Keratinocyte (primary cell): ENCODE data around the gene POU3F1. TPM values are rescaled to one million over a fixed set of nuclear protein-coding genes. Genes with fewer than 3 reads are reported as not detected.

Experiments
- DNase-seq: peaks from one replicate; pipeline ENCODE4 v3.0.0-alpha.2; 2011; ENCODE audit warnings: low read depth, missing footprints, low spot score
- FAIRE-seq: peaks from 2 replicates; lab custom pipeline; 2011; peaks lifted over from hg19 to GRCh38; lab: Jason Lieb, UNC
- H2AFZ ChIP-seq: 2 replicates; pipeline ENCODE4 v1.6.0; 2012; ENCODE audit warnings: low read length, control low read depth, inconsistent platforms; ENCODE audit not compliant: control insufficient read depth
- H3K27ac ChIP-seq: 2 replicates; pipeline ENCODE4 v1.5.1; 2011; ENCODE audit warnings: low read length; ENCODE audit not compliant: control insufficient read depth, insufficient read depth
- H3K27me3 ChIP-seq: 3 replicates; pipeline ENCODE4 v1.6.0; 2011; ENCODE audit warnings: low read length; ENCODE audit not compliant: control insufficient read depth, insufficient read depth; ENCODE audit errors: extremely low read depth
- H3K36me3 ChIP-seq, 2 experiments: 2 replicates in 1 of 2; 3 replicates in 1 of 2; pipeline ENCODE4 v1.5.1; 2011; ENCODE audit warnings: low read length in 2 of 2, mild to moderate bottlenecking in 1 of 2; ENCODE audit not compliant: control insufficient read depth in 2 of 2, insufficient read depth in 2 of 2; ENCODE audit errors: extremely low read depth in 1 of 2
- H3K4me1 ChIP-seq: 3 replicates; pipeline ENCODE4 v1.5.1; 2011; ENCODE audit warnings: low read length; ENCODE audit not compliant: control insufficient read depth, insufficient read depth; ENCODE audit errors: extremely low read depth
- H3K4me2 ChIP-seq: 3 replicates; pipeline ENCODE4 v1.6.0; 2011; ENCODE audit warnings: low read depth, low read length; ENCODE audit not compliant: control insufficient read depth, insufficient read depth; ENCODE audit errors: extremely low read depth
- H3K4me3 ChIP-seq, 3 experiments: fragments of 200-600 bp in 1 of 3; sonication (generic) in 1 of 3; 2 replicates in 2 of 3; 3 replicates in 1 of 3; pipeline ENCODE4 v1.5.1; 2011 to 2016; ENCODE audit warnings: low read length in 3 of 3, mild to moderate bottlenecking in 3 of 3, control low read depth in 2 of 3, inconsistent platforms in 1 of 3, low read depth in 1 of 3, mixed read lengths in 1 of 3, mixed run types in 1 of 3, moderate library complexity in 1 of 3; ENCODE audit not compliant: control insufficient read depth in 2 of 3, insufficient read depth in 2 of 3; ENCODE audit errors: extremely low read depth in 1 of 3
- H3K79me2 ChIP-seq: 2 replicates; pipeline ENCODE4 v1.6.0; 2012; ENCODE audit warnings: low read length; ENCODE audit not compliant: control insufficient read depth, insufficient read depth
- H3K9ac ChIP-seq: 3 replicates; pipeline ENCODE4 v1.6.0; 2011; ENCODE audit warnings: low read length; ENCODE audit not compliant: control insufficient read depth, insufficient read depth; ENCODE audit errors: extremely low read depth
- H3K9me1 ChIP-seq: 3 replicates; pipeline ENCODE4 v1.6.0; 2011; ENCODE audit warnings: low read length; ENCODE audit not compliant: control insufficient read depth, insufficient read depth; ENCODE audit errors: extremely low read depth
- H3K9me3 ChIP-seq: 2 replicates; pipeline ENCODE4 v1.5.1; 2012; ENCODE audit warnings: low read depth, low read length; ENCODE audit not compliant: control insufficient read depth
- H4K20me1 ChIP-seq: 3 replicates; pipeline ENCODE4 v1.6.0; 2011; ENCODE audit warnings: low read length; ENCODE audit not compliant: control insufficient read depth, insufficient read depth; ENCODE audit errors: extremely low read depth
- EZH2 ChIP-seq: IDR thresholded peaks from one replicate; pipeline ENCODE4 v1.6.1; 2012; ENCODE audit warnings: inconsistent platforms, mild to moderate bottlenecking, low read length, moderate library complexity
- dilution Hi-C: fragments of 300-500 bp; cut with MboI; formaldehyde crosslinking; loops from one replicate; pipeline ENCODE4 v1.7.0; 2020; ENCODE audit warnings: low sequenced_read_pairs; ENCODE audit not compliant: extremely low pct_ligation_motif_present
- polyA plus RNA-seq, 5 experiments: library from polyadenylated mRNA; depleted of rRNA in 3 of 5; stranded (reverse) in 3 of 5; stranded (forward) in 1 of 5; unstranded in 1 of 5; fragments of >200 nt; gene quantifications; 1 replicate in 1 of 5; 2 replicates in 3 of 5; 3 replicates in 1 of 5; pipeline versions ENCODE4 v1.2.1 to v1.2.3, GENCODE V29; 2011 to 2012; ENCODE audit warnings: missing spikeins in 2 of 5, low read depth in 1 of 5, low replicate concordance in 1 of 5
- TF ChIP-seq, protein P1 (sequence below), 3 experiments: IDR thresholded peaks in 1 of 3; conservative IDR thresholded peaks in 1 of 3; optimal IDR thresholded peaks in 1 of 3; 2 replicates in 2 of 3; 3 replicates in 1 of 3; pipeline versions ENCODE3 to v1.5.1; 2011; ENCODE audit warnings: low read length in 3 of 3, mild to moderate bottlenecking in 3 of 3, moderate library complexity in 2 of 3, control low read depth in 1 of 3, inconsistent platforms in 1 of 3; ENCODE audit not compliant: insufficient read depth in 2 of 3; ENCODE audit errors: extremely low read depth in 1 of 3

The POU3F1 gene
- polyA plus RNA-seq, 1 donor (not counting 4 experiments of a cell fraction or from before 2014, with no cell fraction given), result 0.59 TPM

DNA sequence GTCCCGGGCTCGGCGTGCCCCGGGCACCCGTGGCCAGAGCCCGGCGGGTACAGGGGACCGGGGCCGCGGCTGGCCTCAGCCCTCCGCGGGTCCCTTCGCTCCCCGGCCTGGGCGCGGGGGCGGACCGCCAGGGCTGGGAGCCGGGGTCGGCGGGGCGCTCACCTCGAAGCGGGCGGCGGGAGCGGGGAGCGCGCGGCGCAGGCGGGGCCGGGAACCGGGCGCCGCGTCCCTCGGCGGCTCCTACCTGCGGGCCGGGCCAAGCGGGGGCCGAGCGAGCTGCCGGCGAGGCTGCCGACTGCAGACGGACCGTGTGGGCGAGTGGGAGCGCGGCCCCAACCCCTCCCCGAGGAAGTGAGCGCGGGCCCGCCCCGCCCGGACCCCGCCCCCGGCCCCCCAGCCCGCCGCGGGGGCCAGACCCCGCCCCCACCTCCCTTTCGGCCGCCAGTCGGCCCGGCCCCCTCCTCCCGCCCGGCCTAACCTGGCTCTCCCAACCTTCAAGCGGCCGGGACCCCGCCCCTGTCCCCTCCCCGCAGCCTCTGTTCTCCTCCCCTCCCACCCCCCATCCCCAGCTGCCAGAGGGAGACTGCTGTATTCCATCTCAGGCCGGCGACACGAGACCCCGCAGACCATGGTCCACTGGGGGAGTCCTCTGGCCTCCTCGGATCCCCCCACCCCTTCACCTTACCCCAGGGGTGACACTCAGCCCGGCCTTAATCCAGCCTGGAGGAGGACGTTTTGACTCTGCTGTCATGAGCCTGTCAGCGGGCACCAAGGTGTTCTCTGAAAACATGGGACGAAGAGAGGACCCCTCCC, 41.2 kb downstream of the POU3F1 start, which contains the start of gene FHL3:
Gene FHL3, minus strand, starts transcription at position 320 of the 813 bp plus-strand sequence. CDS start 6,102 bp downstream, outside the sequence.
- FAIRE-seq, result no peak
- Histone ChIP-seq H3K79me2 (peaks cover 41% of the 10 kb centered on the region), H4K20me1 (no peaks in the 10 kb centered on the region), H3K27ac (peak within 1 kb of the TSS; percentile 82), H3K4me2 (peak within 1 kb of the TSS; percentile 99), H2AFZ (peak within 1 kb of the TSS; percentile 30), H3K9me3 (no peaks in the 10 kb centered on the region), H3K4me1 (peaks cover 36% of the 10 kb centered on the region), H3K27me3 (no peaks in the 10 kb centered on the region), H3K9ac (peak within 1 kb of the TSS; percentile 88), H3K9me1 (peaks cover 3% of the 10 kb centered on the region), H3K4me3 (peak within 1 kb of the TSS; percentile 66 to 91 (median 90)), H3K36me3 (peaks cover 0 to 5% of the 10 kb centered on the region in 2 experiments)
- dilution Hi-C loops, result no loop called here
- no peak for TF ChIP-seq EZH2
- TF ChIP-seq, protein P1, sequence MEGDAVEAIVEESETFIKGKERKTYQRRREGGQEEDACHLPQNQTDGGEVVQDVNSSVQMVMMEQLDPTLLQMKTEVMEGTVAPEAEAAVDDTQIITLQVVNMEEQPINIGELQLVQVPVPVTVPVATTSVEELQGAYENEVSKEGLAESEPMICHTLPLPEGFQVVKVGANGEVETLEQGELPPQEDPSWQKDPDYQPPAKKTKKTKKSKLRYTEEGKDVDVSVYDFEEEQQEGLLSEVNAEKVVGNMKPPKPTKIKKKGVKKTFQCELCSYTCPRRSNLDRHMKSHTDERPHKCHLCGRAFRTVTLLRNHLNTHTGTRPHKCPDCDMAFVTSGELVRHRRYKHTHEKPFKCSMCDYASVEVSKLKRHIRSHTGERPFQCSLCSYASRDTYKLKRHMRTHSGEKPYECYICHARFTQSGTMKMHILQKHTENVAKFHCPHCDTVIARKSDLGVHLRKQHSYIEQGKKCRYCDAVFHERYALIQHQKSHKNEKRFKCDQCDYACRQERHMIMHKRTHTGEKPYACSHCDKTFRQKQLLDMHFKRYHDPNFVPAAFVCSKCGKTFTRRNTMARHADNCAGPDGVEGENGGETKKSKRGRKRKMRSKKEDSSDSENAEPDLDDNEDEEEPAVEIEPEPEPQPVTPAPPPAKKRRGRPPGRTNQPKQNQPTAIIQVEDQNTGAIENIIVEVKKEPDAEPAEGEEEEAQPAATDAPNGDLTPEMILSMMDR (optimal IDR thresholded peaks at IDR 0.05 in 1 of 3, IDR thresholded peaks at IDR 0.05 in 1 of 3, conservative IDR thresholded peaks at IDR 0.05 in 1 of 3; ENCODE audit: extremely low read depth in 1 of 3, insufficient read depth in 2 of 3, low read length in 3 of 3), result no peak
- DNase-seq, result no peak

DNA sequence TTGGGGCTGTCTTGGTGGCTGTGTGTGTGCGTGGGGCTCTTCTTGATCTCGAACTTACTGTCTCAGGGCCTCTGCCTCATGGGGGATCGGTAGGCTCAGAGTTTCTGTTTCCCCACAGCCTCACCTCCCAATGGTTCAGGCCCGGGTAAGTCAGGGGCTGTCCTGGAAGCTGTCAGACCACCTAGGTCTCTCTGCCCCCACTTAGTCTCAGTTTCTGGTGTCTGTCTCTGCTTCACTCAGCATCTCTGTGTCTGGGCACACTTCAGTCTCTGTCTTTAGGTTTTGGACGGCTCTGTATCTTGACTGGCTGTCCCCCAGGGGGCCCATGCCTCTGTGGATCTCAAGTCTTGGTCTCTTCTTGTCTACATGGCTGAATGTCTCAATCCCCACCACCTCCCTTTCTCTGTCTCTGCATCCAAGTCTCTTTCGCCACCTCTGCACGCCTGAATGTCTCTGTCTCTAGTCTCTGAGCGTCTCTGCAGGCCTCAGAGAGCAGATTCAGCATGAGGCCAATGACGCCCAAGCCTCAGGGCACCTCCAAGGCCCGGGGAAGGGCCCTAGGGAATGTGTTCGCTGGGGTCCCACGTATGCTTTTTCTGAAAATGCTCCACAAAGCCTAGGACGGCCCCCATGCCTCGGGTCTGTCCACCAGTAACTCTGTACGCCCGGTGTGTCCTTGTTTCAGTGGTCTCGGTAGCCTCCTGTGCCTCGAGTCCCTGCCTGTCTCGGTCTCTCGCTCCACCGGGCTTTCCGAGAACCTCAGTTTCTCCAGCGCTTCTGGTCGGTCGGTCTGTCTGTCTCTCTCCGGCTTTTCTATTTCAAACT, 42.1 kb downstream of the POU3F1 start:
- Histone ChIP-seq H3K4me3 (peak overlapping the region; percentile 66 to 91 (median 90)), H3K9me1 (peaks cover 3% of the 10 kb centered on the region), H3K36me3 (peaks cover 4 to 5% of the 10 kb centered on the region in 2 experiments), H3K4me2 (peak overlapping the region; percentile 99), H3K9ac (peak overlapping the region; percentile 88), H2AFZ (peak overlapping the region; percentile 30), H3K9me3 (no peaks in the 10 kb centered on the region), H3K79me2 (peaks cover 48% of the 10 kb centered on the region), H3K27me3 (no peaks in the 10 kb centered on the region), H4K20me1 (no peaks in the 10 kb centered on the region), H3K4me1 (peaks cover 43% of the 10 kb centered on the region), H3K27ac (peak overlapping the region; percentile 82)
- no peak for TF ChIP-seq EZH2
- TF ChIP-seq, protein P1 (optimal IDR thresholded peaks at IDR 0.05 in 1 of 3, IDR thresholded peaks at IDR 0.05 in 1 of 3, conservative IDR thresholded peaks at IDR 0.05 in 1 of 3; ENCODE audit: extremely low read depth in 1 of 3, insufficient read depth in 2 of 3, low read length in 3 of 3), result peak in 1 of 3 experiments; percentile 12
- dilution Hi-C loops, result no loop called here
- peak; percentile 74 for FAIRE-seq
- DNase-seq, result no peak
